GM12874 (cell line): Measurements from ENCODE around the gene ELK3.

ENCODE experiments used
- TF ChIP-seq, protein P1 (sequence below): IDR thresholded peaks from 2 replicates; pipeline ENCODE4 v1.5.1; 2011; ENCODE audit warnings: low read depth, mild to moderate bottlenecking, control low read depth, low read length, moderate library complexity; ENCODE audit not compliant: insufficient read depth

ELK3 gene

DNA sequence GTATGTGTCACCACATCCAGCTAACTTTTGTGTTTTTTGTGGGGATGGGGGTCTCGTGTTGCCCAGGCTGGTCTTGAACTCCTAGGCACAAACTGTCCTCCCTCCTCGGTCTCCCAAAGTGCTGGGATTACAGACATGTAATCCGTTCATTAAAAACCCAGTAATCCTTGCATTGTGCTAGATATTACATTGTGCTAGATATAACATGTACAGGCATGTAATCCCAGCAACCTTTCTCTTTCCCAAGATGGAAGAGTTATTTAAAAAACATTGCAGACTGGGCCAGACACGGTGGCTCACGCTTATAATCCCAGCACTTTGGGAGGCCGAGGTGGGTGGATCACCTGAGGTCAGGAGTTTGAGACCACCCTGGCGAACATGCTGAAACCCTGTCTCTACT is 19.7 kb downstream of the ELK3 start:
- TF ChIP-seq, protein P1, sequence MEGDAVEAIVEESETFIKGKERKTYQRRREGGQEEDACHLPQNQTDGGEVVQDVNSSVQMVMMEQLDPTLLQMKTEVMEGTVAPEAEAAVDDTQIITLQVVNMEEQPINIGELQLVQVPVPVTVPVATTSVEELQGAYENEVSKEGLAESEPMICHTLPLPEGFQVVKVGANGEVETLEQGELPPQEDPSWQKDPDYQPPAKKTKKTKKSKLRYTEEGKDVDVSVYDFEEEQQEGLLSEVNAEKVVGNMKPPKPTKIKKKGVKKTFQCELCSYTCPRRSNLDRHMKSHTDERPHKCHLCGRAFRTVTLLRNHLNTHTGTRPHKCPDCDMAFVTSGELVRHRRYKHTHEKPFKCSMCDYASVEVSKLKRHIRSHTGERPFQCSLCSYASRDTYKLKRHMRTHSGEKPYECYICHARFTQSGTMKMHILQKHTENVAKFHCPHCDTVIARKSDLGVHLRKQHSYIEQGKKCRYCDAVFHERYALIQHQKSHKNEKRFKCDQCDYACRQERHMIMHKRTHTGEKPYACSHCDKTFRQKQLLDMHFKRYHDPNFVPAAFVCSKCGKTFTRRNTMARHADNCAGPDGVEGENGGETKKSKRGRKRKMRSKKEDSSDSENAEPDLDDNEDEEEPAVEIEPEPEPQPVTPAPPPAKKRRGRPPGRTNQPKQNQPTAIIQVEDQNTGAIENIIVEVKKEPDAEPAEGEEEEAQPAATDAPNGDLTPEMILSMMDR = no peak

DNA sequence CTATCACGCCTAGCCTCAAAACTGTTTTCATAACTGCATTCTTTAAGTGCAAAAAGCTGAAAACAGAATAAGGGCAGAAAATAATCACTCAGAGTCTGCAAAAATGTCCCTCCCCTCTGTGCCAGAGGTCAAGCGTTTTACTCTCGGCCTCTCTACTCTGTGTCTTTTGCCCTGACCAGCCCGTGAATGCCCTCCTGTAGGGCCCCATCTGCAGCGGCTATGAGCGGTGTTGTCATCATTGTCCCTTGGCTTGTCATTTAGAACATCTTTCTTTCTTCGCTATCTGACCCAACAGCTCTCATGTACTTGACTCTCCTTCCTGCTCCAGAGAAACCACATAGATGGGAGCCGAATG is 21.7 kb downstream of the ELK3 start:
- TF ChIP-seq, protein P1 = no peak

DNA sequence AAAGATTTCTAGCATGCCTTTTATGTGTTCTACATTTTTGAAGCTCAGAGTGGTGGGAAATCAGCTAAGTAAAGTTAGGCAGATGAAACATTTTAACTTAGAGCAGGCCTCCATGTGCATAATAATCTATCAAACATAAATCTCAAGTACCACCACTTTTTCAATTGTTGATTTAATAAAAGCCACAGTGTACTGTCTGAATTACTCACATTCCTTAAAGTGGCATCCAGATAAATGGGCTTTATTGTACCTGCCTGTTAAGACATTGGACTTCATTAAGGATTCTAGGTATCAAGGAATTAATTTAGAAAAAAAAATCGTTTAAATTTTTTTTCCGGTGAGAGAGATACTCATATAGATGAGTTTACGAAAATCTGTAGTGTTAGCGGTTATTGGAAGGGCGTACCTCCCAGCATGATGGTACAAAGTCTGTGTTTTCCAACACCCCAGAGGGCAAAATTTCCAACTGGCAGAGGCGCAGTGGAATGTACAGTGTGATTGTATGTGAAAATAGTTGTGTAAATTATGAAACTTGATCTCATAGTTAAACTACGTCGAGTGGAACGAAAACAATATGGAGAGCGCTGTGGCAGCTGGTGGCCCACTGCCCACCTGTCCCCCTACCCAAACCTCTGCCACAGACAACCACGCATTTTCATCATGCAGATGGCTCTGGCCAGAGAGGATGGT is 25.0 kb downstream of the ELK3 start:
- TF ChIP-seq, protein P1 = no peak

- TF ChIP-seq, protein P1 = no peak
Observed at GRCh38 chr12:96219700-96220206, 25.6 kb downstream of the ELK3 start.

DNA sequence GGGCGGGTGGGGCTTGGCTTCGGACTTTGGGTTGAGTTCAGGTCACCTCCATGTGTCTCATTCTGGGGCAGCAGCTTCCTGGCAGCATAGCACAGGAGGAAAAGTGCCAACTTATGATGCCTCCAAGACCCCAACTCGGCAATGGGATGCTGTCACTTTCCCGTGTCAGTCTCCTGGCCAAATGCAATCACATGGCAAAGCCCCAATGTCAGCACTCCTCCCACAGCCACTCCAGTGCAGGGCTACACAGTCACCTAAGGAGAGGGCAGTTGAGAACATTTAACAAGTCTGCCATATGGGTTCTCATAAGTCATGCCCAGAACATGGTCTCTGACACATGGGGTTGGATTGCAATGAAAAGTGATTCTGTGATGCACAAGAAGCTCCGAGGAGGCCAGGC is 26.7 kb downstream of the ELK3 start:
- TF ChIP-seq, protein P1 = no peak

DNA sequence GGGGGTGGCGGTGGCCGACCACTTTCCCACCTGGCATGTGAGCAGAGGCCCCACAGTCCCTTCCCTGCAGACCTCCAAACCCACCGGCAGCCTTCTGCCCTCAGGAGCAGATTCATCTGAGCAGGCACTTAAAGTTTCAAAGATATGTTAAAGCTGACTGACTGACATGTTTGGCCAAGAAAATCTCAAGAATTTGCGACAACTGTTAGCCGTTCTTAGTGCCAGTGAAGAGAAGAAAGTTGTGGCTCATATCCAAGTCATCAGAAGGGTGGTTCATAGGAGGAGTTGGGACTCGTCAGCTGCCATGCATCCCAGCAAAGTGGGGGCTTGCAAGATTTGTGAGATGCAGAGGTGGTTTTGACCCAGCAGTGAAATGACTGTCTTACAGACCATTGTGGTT is 27.2 kb downstream of the ELK3 start:
- TF ChIP-seq, protein P1 = no peak

GRCh38 chr12:96223411-96224218 is 29.4 kb downstream of the ELK3 start:
- TF ChIP-seq, protein P1 = no peak
